Common myeloid progenitor, CD34-positive (primary cell): Measurements from ENCODE around the gene SLC49A3.

ENCODE experiments used
- CTCF ChIA-PET: fragments of 350-600 bp; sonication (Branson Sonifier 250); formaldehyde crosslinking; loops from one replicate; lab custom pipeline; 2021; ENCODE audit warnings: antibody characterized with exemption; lab: Charles Lee
- POLR2A ChIA-PET: fragments of 350-600 bp; sonication (Branson Sonifier 250); formaldehyde crosslinking; loops from one replicate; lab custom pipeline; 2021; ENCODE audit warnings: antibody characterized with exemption; lab: Charles Lee
- DNase-seq, 3 donors: peaks; one replicate each; pipeline versions ENCODE4 v3.0.0 to v3.0.0-alpha.2; 2013
- H3K27ac ChIP-seq, 2 experiments: 1 replicate in 1 of 2; 2 replicates in 1 of 2; pipeline ENCODE4 v1.7.0; 2013; ENCODE audit warnings: inconsistent platforms in 2 of 2, low read length in 2 of 2, mild to moderate bottlenecking in 2 of 2, low read depth in 1 of 2, moderate library complexity in 1 of 2; ENCODE audit not compliant: severe bottlenecking in 2 of 2, insufficient read depth in 1 of 2, poor library complexity in 1 of 2
- H3K27me3 ChIP-seq, 5 experiments: replicated peaks in 2 of 5; 1 replicate in 3 of 5; 2 replicates in 2 of 5; pipeline versions ENCODE4 v1.6.1 to v1.7.0; 2013; ENCODE audit warnings: low read length in 4 of 5, mild to moderate bottlenecking in 2 of 5, moderate library complexity in 2 of 5, inconsistent platforms in 1 of 5; ENCODE audit not compliant: insufficient read depth in 5 of 5, control insufficient read depth in 4 of 5
- H3K36me3 ChIP-seq, 4 experiments: 1 replicate in 2 of 4; 2 replicates in 2 of 4; pipeline versions ENCODE4 v1.6.1 to v1.7.0; 2013; ENCODE audit warnings: low read length in 3 of 4, control low read depth in 1 of 4, mild to moderate bottlenecking in 1 of 4; ENCODE audit not compliant: control insufficient read depth in 4 of 4, insufficient read depth in 4 of 4
- H3K4me1 ChIP-seq, 4 experiments: 1 replicate in 3 of 4; 2 replicates in 1 of 4; pipeline versions ENCODE4 v1.6.1 to v1.7.1; 2013; ENCODE audit warnings: low read length in 3 of 4, mild to moderate bottlenecking in 3 of 4, control low read depth in 1 of 4, inconsistent platforms in 1 of 4, moderate library complexity in 1 of 4; ENCODE audit not compliant: control insufficient read depth in 4 of 4, insufficient read depth in 4 of 4; ENCODE audit errors: control extremely low read depth in 1 of 4
- H3K4me3 ChIP-seq, 7 experiments: 1 replicate in 4 of 7; 2 replicates in 3 of 7; pipeline versions ENCODE4 v1.5.1 to v1.7.0; 2013; ENCODE audit warnings: mild to moderate bottlenecking in 7 of 7, low read length in 6 of 7, moderate library complexity in 6 of 7, inconsistent platforms in 2 of 7, low read depth in 2 of 7, control low read depth in 1 of 7; ENCODE audit not compliant: insufficient read depth in 4 of 7, control insufficient read depth in 1 of 7; ENCODE audit errors: extremely low read depth in 1 of 7
- H3K9me3 ChIP-seq, 5 experiments: 1 replicate in 4 of 5; 2 replicates in 1 of 5; pipeline versions ENCODE4 v1.6.1 to v1.7.1; 2013; ENCODE audit warnings: low read length in 4 of 5, mild to moderate bottlenecking in 2 of 5, inconsistent platforms in 1 of 5, low read depth in 1 of 5, moderate library complexity in 1 of 5; ENCODE audit not compliant: control insufficient read depth in 4 of 5, insufficient read depth in 2 of 5; ENCODE audit errors: control extremely low read depth in 1 of 5
- WGBS: methylation state at CpG from one replicate; pipeline ENCODE4 v1.1.5; 2013; ENCODE audit not compliant: insufficient coverage; 5-methylcytosine and 5-hydroxymethylcytosine counted together

Gene SLC49A3

DNA sequence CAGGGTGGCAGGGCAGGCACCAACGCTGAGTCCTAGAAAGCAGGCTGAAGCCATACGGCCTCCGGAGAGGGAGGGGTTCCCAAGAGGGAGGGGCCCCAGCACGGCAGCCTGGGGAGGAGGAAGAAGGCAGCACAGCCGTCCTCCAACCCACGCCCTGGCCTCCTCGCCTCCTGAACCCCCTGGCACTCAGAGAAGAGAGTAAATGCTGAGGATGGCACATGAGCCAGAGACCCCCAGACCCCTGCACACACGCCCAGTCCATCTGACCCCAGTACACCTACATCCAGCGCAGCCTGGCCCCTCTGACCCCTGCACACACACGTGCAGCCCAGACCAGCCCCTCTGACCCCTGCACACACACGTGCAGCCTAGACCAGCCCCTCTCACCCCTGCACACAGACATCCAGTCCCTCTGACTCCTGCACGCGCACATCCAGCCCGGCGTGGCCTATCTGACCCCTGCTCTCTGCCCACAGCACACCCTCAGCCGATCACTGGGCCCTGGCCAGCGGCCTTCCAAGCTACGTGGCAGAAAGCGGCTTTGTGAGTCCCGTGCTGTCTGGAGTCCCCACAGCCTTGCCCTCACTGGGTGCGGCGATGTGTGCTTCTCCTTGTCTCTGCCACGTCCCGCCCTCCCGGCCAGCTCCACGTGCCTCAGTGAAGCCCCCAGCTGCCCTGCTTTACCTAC lies 33.3 kb downstream of the SLC49A3 start:
- no peaks in the 10 kb centered on the region for H3K4me1 ChIP-seq
- H3K27me3 ChIP-seq = peaks cover 0 to 40% (median 0%) of the 10 kb centered on the region in 5 experiments
- no peak overlapping the region for H3K27ac ChIP-seq
- H3K36me3 ChIP-seq = peaks cover 0 to 9% (median 4%) of the 10 kb centered on the region in 4 experiments
- H3K9me3 ChIP-seq = no peaks in the 10 kb centered on the region
- DNase-seq = no peak
- CTCF ChIA-PET = no interaction called here
- 82% methylated on average over 18 of the region's 26 CpGs for WGBS
- POLR2A ChIA-PET = no interaction called here
- H3K4me3 ChIP-seq = no peak overlapping the region

- Histone ChIP-seq H3K4me1 (no peaks in the 10 kb centered on the region), H3K9me3 (no peaks in the 10 kb centered on the region), H3K36me3 (peaks cover 0 to 7% (median under 1%) of the 10 kb centered on the region in 4 experiments), H3K27ac (no peak overlapping the region), H3K27me3 (peaks cover 0 to 45% (median 0%) of the 10 kb centered on the region in 5 experiments), H3K4me3 (no peak overlapping the region)
- POLR2A ChIA-PET = no interaction called here
- CTCF ChIA-PET = no interaction called here
- WGBS = 76% methylated on average over 17 of the region's 17 CpGs
- DNase-seq = no peak
Observed at GRCh38 chr4:654871-655463, 34.0 kb downstream of the SLC49A3 start.

DNA sequence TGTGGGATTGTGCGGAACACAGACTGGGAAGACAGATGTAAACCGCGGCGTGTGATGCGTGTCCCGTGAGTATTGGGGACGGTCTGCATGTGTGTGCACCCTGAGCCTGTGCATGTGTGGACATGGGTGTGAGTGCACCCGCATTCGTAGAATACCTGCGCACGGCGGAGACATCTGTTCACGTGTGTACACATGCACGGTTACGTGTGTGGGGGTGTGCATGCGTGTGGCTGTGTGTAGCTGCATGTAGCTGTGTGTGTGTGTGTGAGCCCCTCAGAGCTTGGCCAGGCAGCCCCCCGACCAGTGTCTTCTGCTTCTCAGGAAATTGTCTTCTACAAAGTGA lies 34.5 kb downstream of the SLC49A3 start:
- Histone ChIP-seq H3K9me3 (no peaks in the 10 kb centered on the region), H3K4me3 (no peak overlapping the region), H3K27me3 (peaks cover 0 to 50% (median 0%) of the 10 kb centered on the region in 5 experiments), H3K36me3 (peaks cover 0 to 2% (median 0%) of the 10 kb centered on the region in 4 experiments), H3K27ac (no peak overlapping the region), H3K4me1 (no peaks in the 10 kb centered on the region)
- POLR2A ChIA-PET = no interaction called here
- DNase-seq = no peak
- WGBS = 94% methylated on average over 14 of the region's 17 CpGs
- CTCF ChIA-PET = no interaction called here

DNA sequence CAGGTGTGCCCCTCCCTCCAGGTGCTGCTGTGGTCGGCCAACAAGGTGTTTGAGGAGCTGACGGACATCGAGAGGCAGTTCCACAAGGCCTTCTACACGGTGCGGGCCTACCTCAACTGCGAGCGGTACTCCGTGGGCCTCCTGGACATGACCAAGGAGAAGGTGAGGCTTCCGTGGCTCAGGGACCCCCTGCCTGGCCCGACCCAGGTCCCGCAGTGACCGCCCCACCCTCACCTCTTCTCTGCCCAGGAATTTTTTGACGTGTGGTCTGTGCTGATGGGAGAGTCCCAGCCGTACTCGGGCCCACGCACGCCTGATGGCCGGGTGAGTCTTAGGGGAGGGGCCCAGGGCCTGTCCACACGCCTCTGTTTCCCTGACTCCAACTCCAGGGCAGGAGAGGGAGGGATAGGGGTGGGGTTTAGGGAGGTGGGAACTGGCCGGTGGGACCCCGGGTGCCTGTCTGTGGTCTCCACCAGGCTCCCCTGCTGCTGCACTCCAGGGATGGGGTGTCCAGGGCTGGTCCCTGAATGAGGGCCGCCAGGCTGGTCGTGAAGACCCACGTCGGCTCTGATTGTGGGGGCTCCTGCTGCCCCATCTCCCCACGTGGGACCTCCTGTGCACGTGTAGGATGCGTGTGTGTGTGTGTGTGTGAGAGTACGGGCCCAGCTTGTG lies 35.0 kb downstream of the SLC49A3 start:
- POLR2A ChIA-PET = no interaction called here
- no peaks in the 10 kb centered on the region for H3K9me3 ChIP-seq
- H3K4me1 ChIP-seq = no peaks in the 10 kb centered on the region
- CTCF ChIA-PET = no interaction called here
- 88% methylated on average over 22 of the region's 29 CpGs for WGBS
- no peaks in the 10 kb centered on the region for H3K36me3 ChIP-seq
- no peak for DNase-seq
- H3K4me3 ChIP-seq = no peak overlapping the region
- peaks cover 0 to 51% (median 0%) of the 10 kb centered on the region in 5 experiments for H3K27me3 ChIP-seq
- H3K27ac ChIP-seq = no peak overlapping the region

DNA sequence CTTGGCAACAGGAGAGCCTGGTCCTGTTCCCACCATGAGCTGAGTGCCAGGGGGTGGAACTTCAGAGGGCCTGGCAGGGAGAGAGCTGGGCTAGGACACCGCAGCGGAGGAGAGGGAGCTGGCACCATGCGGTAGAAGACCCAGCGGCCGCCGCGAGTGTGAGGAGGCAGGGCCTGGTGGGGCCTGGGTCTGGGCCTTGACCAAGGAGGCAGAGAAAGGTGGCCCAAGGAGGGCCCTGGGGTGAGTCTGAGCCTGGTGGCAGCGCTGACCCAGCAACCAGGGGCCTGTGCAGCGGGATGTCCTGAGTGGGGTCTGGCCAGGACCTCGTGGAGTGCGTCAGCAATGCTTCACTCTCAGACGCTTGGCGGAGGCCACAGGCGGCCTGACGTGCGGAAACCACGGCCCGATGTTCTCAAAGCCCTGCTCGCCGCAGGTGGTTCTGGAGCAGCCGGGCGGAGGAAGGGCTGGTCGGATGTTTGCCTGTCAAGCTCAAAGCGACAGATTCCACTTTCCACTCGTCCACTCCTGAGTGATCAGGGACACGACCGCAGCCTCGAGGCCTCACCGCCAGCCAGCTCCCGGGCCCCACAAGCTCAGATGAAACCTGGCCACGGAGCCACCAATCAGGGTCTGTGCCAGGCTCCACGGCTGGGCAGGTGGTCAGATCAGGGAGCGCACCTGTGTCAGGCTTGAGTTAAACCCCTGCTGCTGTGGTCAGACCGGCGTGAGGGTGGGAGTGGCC lies 35.7 kb downstream of the SLC49A3 start:
- POLR2A ChIA-PET = no interaction called here
- CTCF ChIA-PET = no interaction called here
- Histone ChIP-seq H3K9me3 (no peaks in the 10 kb centered on the region), H3K4me3 (no peak overlapping the region), H3K36me3 (no peaks in the 10 kb centered on the region), H3K27me3 (peaks cover 0 to 57% (median 0%) of the 10 kb centered on the region in 5 experiments), H3K27ac (no peak overlapping the region), H3K4me1 (no peaks in the 10 kb centered on the region)
- DNase-seq = no peak
- 91% methylated on average over 35 of the region's 35 CpGs for WGBS

GRCh38 chr4:651884-652642 lies 36.9 kb downstream of the SLC49A3 start:
- Histone ChIP-seq H3K27ac (no peak overlapping the region), H3K27me3 (peaks cover 0 to 63% (median under 1%) of the 10 kb centered on the region in 5 experiments), H3K4me3 (no peak overlapping the region), H3K9me3 (no peaks in the 10 kb centered on the region), H3K4me1 (no peaks in the 10 kb centered on the region), H3K36me3 (no peaks in the 10 kb centered on the region)
- POLR2A ChIA-PET = no interaction called here
- 75% methylated on average over 22 of the region's 24 CpGs for WGBS
- no peak for DNase-seq
- CTCF ChIA-PET = no interaction called here
